Measurements from ENCODE around the gene RGL4. TPM values are rescaled to one million over a fixed set of nuclear protein-coding genes. Genes with fewer than 3 reads are reported as not detected.

RGL4 gene
- total and polyA plus RNA-seq, 2 of the 13 experiments (the other 11 are each of a cell fraction or from before 2014, with no cell fraction given) = not detected

DNA sequence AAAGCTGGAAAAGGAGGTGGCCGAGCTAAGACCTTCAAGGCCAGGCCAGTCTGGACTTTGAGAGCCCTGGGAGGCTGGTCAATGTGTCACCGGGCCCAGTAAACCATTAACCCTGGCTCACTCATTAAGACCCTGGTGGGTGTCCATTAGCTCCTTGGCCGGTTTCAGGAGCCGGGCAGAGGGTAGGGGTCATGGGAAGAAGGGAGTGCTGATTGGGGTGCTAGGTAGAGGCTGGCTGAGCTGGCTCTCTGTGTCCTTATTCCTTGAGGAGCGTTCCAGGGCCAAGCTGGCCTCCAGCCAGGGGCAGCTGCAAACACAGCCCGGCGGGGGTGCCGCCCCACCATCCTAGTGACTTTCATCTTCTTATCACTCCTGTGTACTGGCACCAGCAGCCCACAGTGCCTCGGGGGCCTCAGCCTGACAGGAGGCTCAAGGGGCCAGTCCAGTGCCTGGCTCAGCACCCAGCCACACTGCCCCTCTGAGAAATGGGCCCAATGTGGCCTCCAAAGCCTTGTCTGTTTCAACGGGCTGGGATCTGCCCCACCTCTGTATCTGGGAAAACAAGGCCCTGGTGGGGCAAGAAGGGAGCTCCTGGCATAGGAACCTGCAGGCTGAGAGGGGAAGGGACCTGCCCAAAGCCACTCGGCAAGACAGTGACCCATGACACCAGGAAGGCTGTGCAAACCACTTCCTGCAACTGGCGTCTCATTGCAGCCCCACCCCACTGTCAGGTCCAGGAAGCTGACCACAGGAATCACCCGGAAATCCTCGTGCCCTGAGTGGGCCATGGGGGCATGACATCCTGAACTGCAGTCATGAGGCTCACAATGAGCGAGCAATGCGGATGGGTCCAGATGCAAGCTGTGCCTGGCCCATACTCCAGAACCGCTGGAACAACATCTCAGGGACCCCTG, 15.1 kb upstream of the RGL4 start (continued):
- TF ChIP-seq, protein P1, sequence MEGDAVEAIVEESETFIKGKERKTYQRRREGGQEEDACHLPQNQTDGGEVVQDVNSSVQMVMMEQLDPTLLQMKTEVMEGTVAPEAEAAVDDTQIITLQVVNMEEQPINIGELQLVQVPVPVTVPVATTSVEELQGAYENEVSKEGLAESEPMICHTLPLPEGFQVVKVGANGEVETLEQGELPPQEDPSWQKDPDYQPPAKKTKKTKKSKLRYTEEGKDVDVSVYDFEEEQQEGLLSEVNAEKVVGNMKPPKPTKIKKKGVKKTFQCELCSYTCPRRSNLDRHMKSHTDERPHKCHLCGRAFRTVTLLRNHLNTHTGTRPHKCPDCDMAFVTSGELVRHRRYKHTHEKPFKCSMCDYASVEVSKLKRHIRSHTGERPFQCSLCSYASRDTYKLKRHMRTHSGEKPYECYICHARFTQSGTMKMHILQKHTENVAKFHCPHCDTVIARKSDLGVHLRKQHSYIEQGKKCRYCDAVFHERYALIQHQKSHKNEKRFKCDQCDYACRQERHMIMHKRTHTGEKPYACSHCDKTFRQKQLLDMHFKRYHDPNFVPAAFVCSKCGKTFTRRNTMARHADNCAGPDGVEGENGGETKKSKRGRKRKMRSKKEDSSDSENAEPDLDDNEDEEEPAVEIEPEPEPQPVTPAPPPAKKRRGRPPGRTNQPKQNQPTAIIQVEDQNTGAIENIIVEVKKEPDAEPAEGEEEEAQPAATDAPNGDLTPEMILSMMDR (CRISPR knock-in tag; IDR thresholded peaks at IDR 0.05) = no peak
- no peak for TF ChIP-seq CHD2 (IDR thresholded peaks at IDR 0.05; ENCODE audit: low read depth, low read length)
- TF ChIP-seq ZNF33A (CRISPR knock-in tag; IDR thresholded peaks at IDR 0.05; ENCODE audit: borderline replicate concordance) = no peak
- TF ChIP-seq, protein P2, sequence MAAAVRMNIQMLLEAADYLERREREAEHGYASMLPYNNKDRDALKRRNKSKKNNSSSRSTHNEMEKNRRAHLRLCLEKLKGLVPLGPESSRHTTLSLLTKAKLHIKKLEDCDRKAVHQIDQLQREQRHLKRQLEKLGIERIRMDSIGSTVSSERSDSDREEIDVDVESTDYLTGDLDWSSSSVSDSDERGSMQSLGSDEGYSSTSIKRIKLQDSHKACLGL (CRISPR knock-in tag; IDR thresholded peaks at IDR 0.05) = no peak
- TF ChIP-seq, protein P3, sequence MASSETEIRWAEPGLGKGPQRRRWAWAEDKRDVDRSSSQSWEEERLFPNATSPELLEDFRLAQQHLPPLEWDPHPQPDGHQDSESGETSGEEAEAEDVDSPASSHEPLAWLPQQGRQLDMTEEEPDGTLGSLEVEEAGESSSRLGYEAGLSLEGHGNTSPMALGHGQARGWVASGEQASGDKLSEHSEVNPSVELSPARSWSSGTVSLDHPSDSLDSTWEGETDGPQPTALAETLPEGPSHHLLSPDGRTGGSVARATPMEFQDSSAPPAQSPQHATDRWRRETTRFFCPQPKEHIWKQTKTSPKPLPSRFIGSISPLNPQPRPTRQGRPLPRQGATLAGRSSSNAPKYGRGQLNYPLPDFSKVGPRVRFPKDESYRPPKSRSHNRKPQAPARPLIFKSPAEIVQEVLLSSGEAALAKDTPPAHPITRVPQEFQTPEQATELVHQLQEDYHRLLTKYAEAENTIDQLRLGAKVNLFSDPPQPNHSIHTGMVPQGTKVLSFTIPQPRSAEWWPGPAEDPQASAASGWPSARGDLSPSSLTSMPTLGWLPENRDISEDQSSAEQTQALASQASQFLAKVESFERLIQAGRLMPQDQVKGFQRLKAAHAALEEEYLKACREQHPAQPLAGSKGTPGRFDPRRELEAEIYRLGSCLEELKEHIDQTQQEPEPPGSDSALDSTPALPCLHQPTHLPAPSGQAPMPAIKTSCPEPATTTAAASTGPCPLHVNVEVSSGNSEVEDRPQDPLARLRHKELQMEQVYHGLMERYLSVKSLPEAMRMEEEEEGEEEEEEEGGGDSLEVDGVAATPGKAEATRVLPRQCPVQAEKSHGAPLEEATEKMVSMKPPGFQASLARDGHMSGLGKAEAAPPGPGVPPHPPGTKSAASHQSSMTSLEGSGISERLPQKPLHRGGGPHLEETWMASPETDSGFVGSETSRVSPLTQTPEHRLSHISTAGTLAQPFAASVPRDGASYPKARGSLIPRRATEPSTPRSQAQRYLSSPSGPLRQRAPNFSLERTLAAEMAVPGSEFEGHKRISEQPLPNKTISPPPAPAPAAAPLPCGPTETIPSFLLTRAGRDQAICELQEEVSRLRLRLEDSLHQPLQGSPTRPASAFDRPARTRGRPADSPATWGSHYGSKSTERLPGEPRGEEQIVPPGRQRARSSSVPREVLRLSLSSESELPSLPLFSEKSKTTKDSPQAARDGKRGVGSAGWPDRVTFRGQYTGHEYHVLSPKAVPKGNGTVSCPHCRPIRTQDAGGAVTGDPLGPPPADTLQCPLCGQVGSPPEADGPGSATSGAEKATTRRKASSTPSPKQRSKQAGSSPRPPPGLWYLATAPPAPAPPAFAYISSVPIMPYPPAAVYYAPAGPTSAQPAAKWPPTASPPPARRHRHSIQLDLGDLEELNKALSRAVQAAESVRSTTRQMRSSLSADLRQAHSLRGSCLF (CRISPR knock-in tag; IDR thresholded peaks at IDR 0.05; ENCODE audit: borderline replicate concordance) = no peak
- no peak for TF ChIP-seq CHD4 (IDR thresholded peaks at IDR 0.05; ENCODE audit: borderline replicate concordance, low read length)
- TF ChIP-seq ZFX (CRISPR knock-in tag; IDR thresholded peaks at IDR 0.05; ENCODE audit: low read depth) = peak; percentile 59; the same call in 1 of the 2 replicates
- TF ChIP-seq MEF2D (CRISPR knock-in tag; IDR thresholded peaks at IDR 0.05) = no peak
- no peak for TF ChIP-seq ATAD3A (CRISPR knock-in tag; IDR thresholded peaks at IDR 0.05)
- no peak for TF ChIP-seq RNF2 (conservative IDR thresholded peaks at IDR 0.05; ENCODE audit: low read depth)
- TF ChIP-seq TCF7L2 (IDR thresholded peaks at IDR 0.05; ENCODE audit: low read depth, low read length) = no peak
- TF ChIP-seq, protein P4, sequence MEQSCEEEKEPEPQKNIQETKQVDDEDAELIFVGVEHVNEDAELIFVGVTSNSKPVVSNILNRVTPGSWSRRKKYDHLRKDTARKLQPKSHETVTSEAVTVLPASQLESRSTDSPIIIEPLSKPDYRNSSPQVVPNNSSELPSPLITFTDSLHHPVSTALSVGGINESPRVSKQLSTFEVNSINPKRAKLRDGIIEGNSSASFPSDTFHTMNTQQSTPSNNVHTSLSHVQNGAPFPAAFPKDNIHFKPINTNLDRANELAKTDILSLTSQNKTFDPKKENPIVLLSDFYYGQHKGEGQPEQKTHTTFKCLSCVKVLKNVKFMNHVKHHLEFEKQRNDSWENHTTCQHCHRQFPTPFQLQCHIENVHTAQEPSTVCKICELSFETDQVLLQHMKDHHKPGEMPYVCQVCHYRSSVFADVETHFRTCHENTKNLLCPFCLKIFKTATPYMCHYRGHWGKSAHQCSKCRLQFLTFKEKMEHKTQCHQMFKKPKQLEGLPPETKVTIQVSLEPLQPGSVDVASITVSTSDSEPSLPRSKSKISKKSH (CRISPR knock-in tag; IDR thresholded peaks at IDR 0.05; ENCODE audit: borderline replicate concordance) = no peak
- no peak; the same call in 1 of the 2 replicates for TF ChIP-seq ZMYM4 (CRISPR knock-in tag; IDR thresholded peaks at IDR 0.05)
- no peak for TF ChIP-seq SRSF9 (IDR thresholded peaks at IDR 0.05; ENCODE audit: borderline replicate concordance, insufficient read depth, low read depth, low read length, poor library complexity, severe bottlenecking)
- no peak for TF ChIP-seq ZNF274 (CRISPR knock-in tag; IDR thresholded peaks at IDR 0.05)
- no peak for TF ChIP-seq ZNF160 (CRISPR knock-in tag; IDR thresholded peaks at IDR 0.05)
- TF ChIP-seq ZNF326 (CRISPR knock-in tag; IDR thresholded peaks at IDR 0.05; ENCODE audit: borderline replicate concordance) = no peak
- TF ChIP-seq, protein P5, sequence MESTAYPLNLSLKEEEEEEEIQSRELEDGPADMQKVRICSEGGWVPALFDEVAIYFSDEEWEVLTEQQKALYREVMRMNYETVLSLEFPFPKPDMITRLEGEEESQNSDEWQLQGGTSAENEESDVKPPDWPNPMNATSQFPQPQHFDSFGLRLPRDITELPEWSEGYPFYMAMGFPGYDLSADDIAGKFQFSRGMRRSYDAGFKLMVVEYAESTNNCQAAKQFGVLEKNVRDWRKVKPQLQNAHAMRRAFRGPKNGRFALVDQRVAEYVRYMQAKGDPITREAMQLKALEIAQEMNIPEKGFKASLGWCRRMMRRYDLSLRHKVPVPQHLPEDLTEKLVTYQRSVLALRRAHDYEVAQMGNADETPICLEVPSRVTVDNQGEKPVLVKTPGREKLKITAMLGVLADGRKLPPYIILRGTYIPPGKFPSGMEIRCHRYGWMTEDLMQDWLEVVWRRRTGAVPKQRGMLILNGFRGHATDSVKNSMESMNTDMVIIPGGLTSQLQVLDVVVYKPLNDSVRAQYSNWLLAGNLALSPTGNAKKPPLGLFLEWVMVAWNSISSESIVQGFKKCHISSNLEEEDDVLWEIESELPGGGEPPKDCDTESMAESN (CRISPR knock-in tag; conservative IDR thresholded peaks at IDR 0.05) = no peak
